ENCODE measurements around the gene L3MBTL3. TPM values are rescaled to one million over a fixed set of nuclear protein-coding genes. Genes with fewer than 3 reads are reported as not detected.

L3MBTL3 gene
- total RNA-seq, 1 experiment from 2014 or later, result 4.7 TPM

DNA sequence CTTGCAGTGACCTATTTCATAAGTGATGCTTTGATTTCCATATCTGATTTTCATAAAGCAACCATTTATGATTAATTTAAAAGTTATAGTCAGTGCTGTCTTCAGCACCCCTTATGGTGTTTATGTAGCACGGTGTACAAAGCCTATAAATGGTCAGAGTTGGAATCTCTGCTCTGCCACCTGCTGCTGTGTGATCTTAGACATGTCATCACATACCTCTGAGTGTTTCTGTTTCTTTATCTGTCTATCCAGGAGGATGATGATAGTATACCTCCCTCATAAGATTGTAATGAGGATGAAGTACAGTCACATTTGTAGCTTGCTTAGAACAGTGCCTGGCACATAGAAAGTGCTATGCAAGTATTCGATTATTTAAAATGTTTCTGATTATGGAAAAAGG lies 103.9 kb downstream of the L3MBTL3 start:
- no peak overlapping the region for H3K14ac ChIP-seq (ENCODE audit: insufficient read depth, low read length)
- H3K27me3 ChIP-seq (ENCODE audit: insufficient read depth, low read length), result no peaks in the 10 kb centered on the region
- H3K9ac ChIP-seq (ENCODE audit: extremely low read depth, insufficient read length, low read length), result no peak overlapping the region
- H3K79me2 ChIP-seq (ENCODE audit: insufficient read depth, low read length), result no peaks in the 10 kb centered on the region
- no peak overlapping the region for H3K4me2 ChIP-seq (ENCODE audit: insufficient read depth, insufficient read length, low read length)
- no peak overlapping the region for H2BK15ac ChIP-seq (ENCODE audit: low read depth, low read length)
- WGBS (ENCODE audit: extremely low coverage, insufficient read length, low lambda C conversion rate), result no CpG with 5 or more reads among the region's 2 CpGs
- TF ChIP-seq, protein P1, sequence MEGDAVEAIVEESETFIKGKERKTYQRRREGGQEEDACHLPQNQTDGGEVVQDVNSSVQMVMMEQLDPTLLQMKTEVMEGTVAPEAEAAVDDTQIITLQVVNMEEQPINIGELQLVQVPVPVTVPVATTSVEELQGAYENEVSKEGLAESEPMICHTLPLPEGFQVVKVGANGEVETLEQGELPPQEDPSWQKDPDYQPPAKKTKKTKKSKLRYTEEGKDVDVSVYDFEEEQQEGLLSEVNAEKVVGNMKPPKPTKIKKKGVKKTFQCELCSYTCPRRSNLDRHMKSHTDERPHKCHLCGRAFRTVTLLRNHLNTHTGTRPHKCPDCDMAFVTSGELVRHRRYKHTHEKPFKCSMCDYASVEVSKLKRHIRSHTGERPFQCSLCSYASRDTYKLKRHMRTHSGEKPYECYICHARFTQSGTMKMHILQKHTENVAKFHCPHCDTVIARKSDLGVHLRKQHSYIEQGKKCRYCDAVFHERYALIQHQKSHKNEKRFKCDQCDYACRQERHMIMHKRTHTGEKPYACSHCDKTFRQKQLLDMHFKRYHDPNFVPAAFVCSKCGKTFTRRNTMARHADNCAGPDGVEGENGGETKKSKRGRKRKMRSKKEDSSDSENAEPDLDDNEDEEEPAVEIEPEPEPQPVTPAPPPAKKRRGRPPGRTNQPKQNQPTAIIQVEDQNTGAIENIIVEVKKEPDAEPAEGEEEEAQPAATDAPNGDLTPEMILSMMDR (conservative IDR thresholded peaks at IDR 0.05), result no peak
- no peak overlapping the region for H2BK12ac ChIP-seq (ENCODE audit: insufficient read length, low read depth, low read length)
- no peak overlapping the region for H4K5ac ChIP-seq (ENCODE audit: insufficient read length, low read depth, low read length)
- Mint-ChIP-seq H3K27me3 (ENCODE audit: low read depth) (no peaks in the 10 kb centered on the region), H3K4me1 (peaks cover 6% of the 10 kb centered on the region in 2 experiments), H3K4me3 (no peak overlapping the region), H3K27ac (no peak overlapping the region), H3K36me3 (ENCODE audit: insufficient read depth in 1 of 3, low read depth in 3 of 3) (peaks cover 0 to 3% (median 0%) of the 10 kb centered on the region in 3 experiments; a peak in 3 of 7 replicates), H3K9me3 (no peaks in the 10 kb centered on the region)
- no peak overlapping the region for H3K4ac ChIP-seq (ENCODE audit: low read depth, low read length)
- no peaks in the 10 kb centered on the region for H3K4me1 ChIP-seq (ENCODE audit: insufficient read depth, low read length)
- DNase-seq, result no peak
- H3K23me2 ChIP-seq (ENCODE audit: insufficient read length, low read depth, low read length, poor library complexity, severe bottlenecking), result no peaks in the 10 kb centered on the region
- no peak overlapping the region for H4K91ac ChIP-seq (ENCODE audit: insufficient read length, low read depth, low read length)
- no peak overlapping the region for H2AFZ ChIP-seq (ENCODE audit: low read length)
- H2BK120ac ChIP-seq (ENCODE audit: low read depth, low read length, poor library complexity, severe bottlenecking), result no peak overlapping the region
- H3K18ac ChIP-seq (ENCODE audit: insufficient read length, low read depth, low read length), result no peak overlapping the region
- no peak overlapping the region for H3K23ac ChIP-seq (ENCODE audit: insufficient read length, low read depth, low read length)
- H2AK5ac ChIP-seq (ENCODE audit: insufficient read length, low read length), result no peak overlapping the region
- H3K9me3 ChIP-seq (ENCODE audit: control insufficient read depth, low read depth, low read length), result no peaks in the 10 kb centered on the region
- no peak overlapping the region for H3T11ph ChIP-seq (ENCODE audit: low read length)
- no peaks in the 10 kb centered on the region for H4K20me1 ChIP-seq (ENCODE audit: control insufficient read depth, insufficient read depth, insufficient read length)
- no peak overlapping the region for H4K8ac ChIP-seq (replicated peaks; ENCODE audit: insufficient read length, low read depth, low read length)
- H3K79me1 ChIP-seq (ENCODE audit: insufficient read depth, low read depth, low read length, poor library complexity, severe bottlenecking), result no peaks in the 10 kb centered on the region
- H3K27ac ChIP-seq (ENCODE audit: insufficient read length, low read depth, low read length), result no peak overlapping the region
- H2BK20ac ChIP-seq (ENCODE audit: low read depth, low read length, poor library complexity, severe bottlenecking), result no peak overlapping the region
- no peak overlapping the region for H3K56ac ChIP-seq (ENCODE audit: insufficient read length, low read depth, low read length)
- no peak overlapping the region for H2BK5ac ChIP-seq (ENCODE audit: insufficient read length, low read length)
